HEK293 (cell line): ENCODE results near the gene NFS1.

Experiments
- AEBP2 ChIP-seq: fragments of 450-650 bp; formaldehyde crosslinking; IDR thresholded peaks from 2 replicates; pipeline ENCODE4 v1.5.1; 2016; ENCODE audit warnings: missing biosample characterization, missing genetic modification characterization, borderline replicate concordance
- GLI4 ChIP-seq: fragments of 450-650 bp; formaldehyde crosslinking; IDR thresholded peaks from 2 replicates; pipeline ENCODE4 v1.5.1; 2016; ENCODE audit warnings: missing biosample characterization, missing genetic modification characterization
- PBX3 ChIP-seq: sonication (generic); formaldehyde crosslinking; IDR thresholded peaks from 2 replicates; pipeline ENCODE4 v1.8.1; 2022; ENCODE audit warnings: mild to moderate bottlenecking, moderate library complexity, missing genetic modification reagents
- PRDM2 ChIP-seq: fragments of 450-650 bp; formaldehyde crosslinking; IDR thresholded peaks from 2 replicates; pipeline ENCODE4 v1.5.1; 2016; ENCODE audit warnings: missing biosample characterization, missing genetic modification characterization, borderline replicate concordance
- RBAK ChIP-seq: fragments of 450-650 bp; formaldehyde crosslinking; IDR thresholded peaks from 2 replicates; pipeline ENCODE4 v1.5.1; 2016; ENCODE audit warnings: missing biosample characterization, missing genetic modification characterization
- SALL2 ChIP-seq: fragments of 450-650 bp; formaldehyde crosslinking; IDR thresholded peaks from 2 replicates; pipeline ENCODE4 v1.5.0; 2017; ENCODE audit warnings: missing biosample characterization, mild to moderate bottlenecking, missing genetic modification characterization, borderline replicate concordance
- ZBTB1 ChIP-seq: fragments of 450-650 bp; formaldehyde crosslinking; IDR thresholded peaks from 2 replicates; pipeline ENCODE4 v1.5.1; 2016; ENCODE audit warnings: missing biosample characterization, missing genetic modification characterization
- ZBTB26 ChIP-seq: fragments of 450-650 bp; formaldehyde crosslinking; optimal IDR thresholded peaks from 2 replicates; pipeline ENCODE3; 2016; ENCODE audit warnings: missing biosample characterization, mild to moderate bottlenecking, missing genetic modification characterization
- ZBTB49 ChIP-seq: fragments of 450-650 bp; formaldehyde crosslinking; IDR thresholded peaks from 2 replicates; pipeline ENCODE4 v1.5.1; 2016; ENCODE audit warnings: missing biosample characterization, missing genetic modification characterization, low read depth
- ZNF10 ChIP-seq: fragments of 450-650 bp; formaldehyde crosslinking; IDR thresholded peaks from 2 replicates; pipeline ENCODE4 v1.5.1; 2017; ENCODE audit warnings: missing biosample characterization, missing genetic modification characterization
- ZNF133 ChIP-seq: fragments of 450-650 bp; formaldehyde crosslinking; IDR thresholded peaks from 2 replicates; pipeline ENCODE4 v1.5.1; 2016; ENCODE audit warnings: missing biosample characterization, missing genetic modification characterization
- ZNF138 ChIP-seq: fragments of 450-650 bp; formaldehyde crosslinking; IDR thresholded peaks from 2 replicates; pipeline ENCODE4 v1.5.1; 2016; ENCODE audit warnings: missing biosample characterization, missing genetic modification characterization, borderline replicate concordance
- ZNF184 ChIP-seq: fragments of 450-650 bp; IDR thresholded peaks from 2 replicates; pipeline ENCODE4 v1.5.1; 2018; ENCODE audit warnings: missing biosample characterization, mild to moderate bottlenecking, missing genetic modification characterization
- ZNF239 ChIP-seq: fragments of 450-650 bp; formaldehyde crosslinking; IDR thresholded peaks from 2 replicates; pipeline ENCODE4 v1.5.1; 2016; ENCODE audit warnings: missing biosample characterization, missing genetic modification characterization
- ZNF426 ChIP-seq: fragments of 450-650 bp; formaldehyde crosslinking; IDR thresholded peaks from 2 replicates; pipeline ENCODE4 v1.5.1; 2017; ENCODE audit warnings: missing biosample characterization, missing genetic modification characterization, mild to moderate bottlenecking, inconsistent platforms, moderate library complexity
- ZNF488 ChIP-seq: fragments of 450-650 bp; formaldehyde crosslinking; IDR thresholded peaks from 2 replicates; pipeline ENCODE4 v1.5.1; 2016; ENCODE audit warnings: missing biosample characterization, missing genetic modification characterization
- ZNF530 ChIP-seq: fragments of 450-650 bp; formaldehyde crosslinking; IDR thresholded peaks from 2 replicates; pipeline ENCODE4 v1.5.1; 2016; ENCODE audit warnings: low read depth, missing biosample characterization, missing genetic modification characterization
- ZNF571 ChIP-seq: fragments of 450-650 bp; formaldehyde crosslinking; IDR thresholded peaks from 2 replicates; pipeline ENCODE4 v1.5.0; 2017; ENCODE audit warnings: missing biosample characterization, missing genetic modification characterization
- ZNF623 ChIP-seq: fragments of 450-650 bp; formaldehyde crosslinking; IDR thresholded peaks from 2 replicates; pipeline ENCODE4 v1.5.1; 2016; ENCODE audit warnings: missing biosample characterization, missing genetic modification characterization
- ZNF639 ChIP-seq: fragments of 450-650 bp; formaldehyde crosslinking; IDR thresholded peaks from 2 replicates; pipeline ENCODE4 v1.5.1; 2016; ENCODE audit warnings: missing biosample characterization, missing genetic modification characterization
- ZNF658 ChIP-seq: fragments of 450-650 bp; formaldehyde crosslinking; IDR thresholded peaks from 2 replicates; pipeline ENCODE4; 2016; ENCODE audit warnings: missing biosample characterization, missing genetic modification characterization
- ZNF701 ChIP-seq: fragments of 450-650 bp; formaldehyde crosslinking; IDR thresholded peaks from 2 replicates; pipeline ENCODE4 v1.5.1; 2016; ENCODE audit warnings: missing biosample characterization, missing genetic modification characterization
- ZNF76 ChIP-seq: fragments of 450-650 bp; formaldehyde crosslinking; IDR thresholded peaks from 2 replicates; pipeline ENCODE4; 2016; ENCODE audit warnings: low read depth, missing biosample characterization, missing genetic modification characterization, borderline replicate concordance
- ZNF777 ChIP-seq: fragments of 450-650 bp; formaldehyde crosslinking; IDR thresholded peaks from 2 replicates; pipeline ENCODE4 v1.5.1; 2017; ENCODE audit warnings: missing biosample characterization, missing genetic modification characterization, borderline replicate concordance

Gene NFS1

GRCh38 chr20:35619196-35620095 lies 79.7 kb downstream of the NFS1 start (continued):
- TF ChIP-seq ZBTB49 (tag by site-specific recombination) (no peak), ZNF426 (tag by site-specific recombination) (no peak), ZNF239 (tag by site-specific recombination) (no peak), ZBTB26 (tag by site-specific recombination) (peak; percentile 41), ZBTB1 (tag by site-specific recombination) (no peak), ZNF184 (tag by site-specific recombination) (no peak), GLI4 (tag by site-specific recombination) (no peak), ZNF10 (tag by site-specific recombination) (no peak), ZNF571 (tag by site-specific recombination) (no peak), PBX3 (CRISPR knock-in tag) (no peak), ZNF488 (no peak), RBAK (no peak), SALL2 (tag by site-specific recombination) (no peak), AEBP2 (tag by site-specific recombination) (no peak), ZNF133 (tag by site-specific recombination) (no peak), PRDM2 (no peak), ZNF639 (peak; percentile 51; the same call in 1 of the 2 replicates), ZNF658 (tag by site-specific recombination) (no peak), ZNF530 (tag by site-specific recombination) (no peak), ZNF701 (no peak), ZNF623 (tag by site-specific recombination) (no peak), ZNF138 (no peak), ZNF777 (tag by site-specific recombination) (peak; percentile 86; the same call in 1 of the 2 replicates), ZNF76 (tag by site-specific recombination) (no peak)
